ENCODE data around the gene TECPR1.

DNA sequence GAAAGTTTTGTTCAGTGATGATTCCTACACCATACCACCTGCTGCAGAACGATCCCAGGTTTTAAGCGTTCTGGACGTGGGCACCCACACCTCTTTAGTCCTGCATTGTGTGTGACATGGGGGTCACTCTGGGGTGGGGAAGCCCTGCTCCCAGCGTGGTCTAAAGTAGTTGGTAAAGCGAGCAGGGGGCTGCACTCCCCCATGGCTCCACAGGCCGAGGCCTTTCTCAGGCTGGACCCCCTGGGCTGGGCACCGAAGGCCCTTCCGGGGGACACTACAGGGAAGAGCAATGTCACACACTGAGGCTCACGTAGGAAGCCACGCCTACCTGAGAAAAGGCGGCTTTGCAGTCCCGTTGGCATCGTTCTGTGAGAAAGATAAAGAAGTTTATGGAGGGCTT lies 41.7 kb upstream of the TECPR1 start:
- TF ChIP-seq, protein P1, sequence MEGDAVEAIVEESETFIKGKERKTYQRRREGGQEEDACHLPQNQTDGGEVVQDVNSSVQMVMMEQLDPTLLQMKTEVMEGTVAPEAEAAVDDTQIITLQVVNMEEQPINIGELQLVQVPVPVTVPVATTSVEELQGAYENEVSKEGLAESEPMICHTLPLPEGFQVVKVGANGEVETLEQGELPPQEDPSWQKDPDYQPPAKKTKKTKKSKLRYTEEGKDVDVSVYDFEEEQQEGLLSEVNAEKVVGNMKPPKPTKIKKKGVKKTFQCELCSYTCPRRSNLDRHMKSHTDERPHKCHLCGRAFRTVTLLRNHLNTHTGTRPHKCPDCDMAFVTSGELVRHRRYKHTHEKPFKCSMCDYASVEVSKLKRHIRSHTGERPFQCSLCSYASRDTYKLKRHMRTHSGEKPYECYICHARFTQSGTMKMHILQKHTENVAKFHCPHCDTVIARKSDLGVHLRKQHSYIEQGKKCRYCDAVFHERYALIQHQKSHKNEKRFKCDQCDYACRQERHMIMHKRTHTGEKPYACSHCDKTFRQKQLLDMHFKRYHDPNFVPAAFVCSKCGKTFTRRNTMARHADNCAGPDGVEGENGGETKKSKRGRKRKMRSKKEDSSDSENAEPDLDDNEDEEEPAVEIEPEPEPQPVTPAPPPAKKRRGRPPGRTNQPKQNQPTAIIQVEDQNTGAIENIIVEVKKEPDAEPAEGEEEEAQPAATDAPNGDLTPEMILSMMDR (IDR thresholded peaks at IDR 0.05; ENCODE audit: low read depth, low read length, poor library complexity, severe bottlenecking) = no peak
- no peak for TF ChIP-seq EZH2phosphoT487 (IDR thresholded peaks at IDR 0.05; ENCODE audit: borderline replicate concordance, low read length)
